IMR-90 (cell line): ENCODE data around the gene RIN1. TPM values are rescaled to one million over a fixed set of nuclear protein-coding genes. Genes with fewer than 3 reads are reported as not detected.

ENCODE experiments used
- ATAC-seq: fragments of 200-7000 bp; cut with Tn5 transposase; 2 replicates; pipeline ENCODE4 v1.9.1; 2020; ENCODE audit warnings: low read depth, mild to moderate bottlenecking, moderate library complexity
- BruUV-seq: library from RNA; stranded (reverse); fragments of 400-500 nt; replicated peaks from 2 replicates; lab custom pipeline; 2021; lab: Mats Ljungman, UMichigan
- CTCF ChIA-PET: fragments of 300-600 bp; formaldehyde crosslinking; extraction: SDS; loops from one replicate; lab custom pipeline; 2021; ENCODE audit warnings: antibody characterized with exemption; lab: Yijun Ruan, JAX
- POLR2A ChIA-PET: fragments of 300-600 bp; sonication (Branson Sonifier 250); formaldehyde crosslinking; loops from one replicate; lab custom pipeline; 2022; ENCODE audit warnings: antibody characterized with exemption; ENCODE audit not compliant: unreplicated experiment; lab: Charles Lee
- DNase-seq: peaks from one replicate; pipeline ENCODE4 v3.0.0; 2013
- H2AFZ ChIP-seq: replicated peaks from 2 replicates; pipeline ENCODE3; 2013; ENCODE audit warnings: low read length, mild to moderate bottlenecking; ENCODE audit not compliant: poor library complexity
- H2AK5ac ChIP-seq: 2 replicates; pipeline ENCODE4 v1.6.1; 2013; ENCODE audit warnings: low read depth, low read length, inconsistent platforms
- H2AK9ac ChIP-seq: replicated peaks from 2 replicates; pipeline ENCODE3; 2013; ENCODE audit warnings: mild to moderate bottlenecking, low read depth, low read length, moderate library complexity; ENCODE audit not compliant: poor library complexity
- H2BK120ac ChIP-seq: 2 replicates; pipeline ENCODE4 v1.6.1; 2013; ENCODE audit warnings: low read depth, low read length, inconsistent platforms
- H2BK15ac ChIP-seq: 3 replicates; pipeline ENCODE4 v1.6.1; 2013; ENCODE audit warnings: low read depth, low read length, inconsistent platforms
- H2BK20ac ChIP-seq: 2 replicates; pipeline ENCODE4 v1.6.1; 2013; ENCODE audit warnings: low read depth, mild to moderate bottlenecking, inconsistent platforms, low read length, moderate library complexity
- H2BK5ac ChIP-seq: 2 replicates; pipeline ENCODE4 v1.6.1; 2013; ENCODE audit warnings: mild to moderate bottlenecking, low read depth, low read length, inconsistent platforms; ENCODE audit not compliant: poor library complexity, severe bottlenecking
- H3K14ac ChIP-seq: replicated peaks from 2 replicates; pipeline ENCODE4 v1.6.1; 2013; ENCODE audit warnings: low read depth, low read length, inconsistent platforms
- H3K18ac ChIP-seq: 2 replicates; pipeline ENCODE4 v1.6.1; 2013; ENCODE audit warnings: low read depth, low read length, control low read depth
- H3K23ac ChIP-seq: 2 replicates; pipeline ENCODE4 v1.6.1; 2013; ENCODE audit warnings: low read depth, low read length, inconsistent platforms
- H3K27ac ChIP-seq: 2 replicates; pipeline ENCODE4 v1.5.1; 2013; ENCODE audit warnings: mild to moderate bottlenecking, control low read depth, low read length; ENCODE audit not compliant: insufficient read depth
- H3K27me3 ChIP-seq: 2 replicates; pipeline ENCODE4 v1.6.1; 2013; ENCODE audit warnings: low read length; ENCODE audit not compliant: control insufficient read depth, insufficient read depth
- H3K36me3 ChIP-seq: 2 replicates; pipeline ENCODE4 v1.6.1; 2013; ENCODE audit warnings: low read length, mixed read lengths; ENCODE audit not compliant: control insufficient read depth, insufficient read depth
- H3K4ac ChIP-seq: 2 replicates; pipeline ENCODE4 v1.6.1; 2013; ENCODE audit warnings: low read depth, low read length, inconsistent platforms
- H3K4me1 ChIP-seq: 2 replicates; pipeline ENCODE4 v1.6.1; 2013; ENCODE audit warnings: low read length, mixed read lengths; ENCODE audit not compliant: control insufficient read depth, insufficient read depth
- H3K4me2 ChIP-seq: 2 replicates; pipeline ENCODE4 v1.6.1; 2013; ENCODE audit warnings: low read depth, mild to moderate bottlenecking, control low read depth, low read length, moderate library complexity
- H3K4me3 ChIP-seq: 2 replicates; pipeline ENCODE4 v1.5.1; 2013; ENCODE audit warnings: low read depth, mild to moderate bottlenecking, control low read depth, low read length, moderate library complexity; ENCODE audit not compliant: insufficient read depth
- H3K56ac ChIP-seq: 2 replicates; pipeline ENCODE4 v1.6.1; 2013; ENCODE audit warnings: low read length, inconsistent platforms; ENCODE audit not compliant: insufficient read depth; ENCODE audit errors: extremely low read depth
- H3K79me1 ChIP-seq, 2 experiments: 2 replicates each; pipeline ENCODE4 v1.6.1; 2013; ENCODE audit warnings: low read length in 2 of 2, inconsistent platforms in 1 of 2, low read depth in 1 of 2
- H3K9ac ChIP-seq: 2 replicates; pipeline ENCODE4 v1.6.1; 2013; ENCODE audit warnings: low read depth, low read length, control low read depth
- H3K9me1 ChIP-seq: 2 replicates; pipeline ENCODE4 v1.6.1; 2013; ENCODE audit warnings: low read length, inconsistent platforms; ENCODE audit not compliant: insufficient read depth
- H3K9me3 ChIP-seq: 2 replicates; pipeline ENCODE4 v1.6.1; 2013; ENCODE audit warnings: low read length; ENCODE audit not compliant: control insufficient read depth, insufficient read depth
- H4K20me1 ChIP-seq: 2 replicates; pipeline ENCODE4 v1.6.1; 2013; ENCODE audit warnings: low read length, inconsistent platforms; ENCODE audit not compliant: insufficient read depth
- H4K5ac ChIP-seq: 2 replicates; pipeline ENCODE4 v1.6.1; 2013; ENCODE audit warnings: mild to moderate bottlenecking, low read depth, low read length, control low read depth
- H4K8ac ChIP-seq, 2 experiments: 2 replicates each; pipeline ENCODE4 v1.6.1; 2013; ENCODE audit warnings: low read depth in 2 of 2, low read length in 2 of 2, control low read depth in 1 of 2, inconsistent platforms in 1 of 2
- H4K91ac ChIP-seq: 2 replicates; pipeline ENCODE4 v1.6.1; 2013; ENCODE audit warnings: low read depth, low read length, inconsistent platforms; ENCODE audit not compliant: insufficient read depth
- BHLHE40 ChIP-seq: fragments of 150-350 bp; IDR thresholded peaks from 2 replicates; pipeline ENCODE4 v1.6.1; 2016; ENCODE audit warnings: mild to moderate bottlenecking, low read depth, low read length
- CEBPB ChIP-seq: IDR thresholded peaks from 2 replicates; pipeline ENCODE4 v1.6.1; 2012; ENCODE audit warnings: low read depth, low read length, improper control_type of control experiment
- CHD1 ChIP-seq: IDR thresholded peaks from 2 replicates; pipeline ENCODE4 v1.6.1; 2012; ENCODE audit warnings: low read depth, low read length, improper control_type of control experiment
- MAFK ChIP-seq: IDR thresholded peaks from 2 replicates; pipeline ENCODE4 v1.6.1; 2012; ENCODE audit warnings: low read depth, low read length, improper control_type of control experiment
- MXI1 ChIP-seq: IDR thresholded peaks from 2 replicates; pipeline ENCODE4 v1.6.1; 2012; ENCODE audit warnings: low read depth, mild to moderate bottlenecking, low read length, moderate library complexity, borderline replicate concordance
- NFE2L2 ChIP-seq: fragments of 150-350 bp; IDR thresholded peaks from 2 replicates; pipeline ENCODE4 v1.6.1; 2016; ENCODE audit warnings: low read depth, mild to moderate bottlenecking, low read length
- POLR2A ChIP-seq: IDR thresholded peaks from 2 replicates; pipeline ENCODE4 v1.6.1; 2012; ENCODE audit warnings: mild to moderate bottlenecking, low read depth, low read length
- WGBS, 2 experiments: methylation state at CpG; one replicate each; pipeline versions ENCODE4 v1.1.5 to v1.1.7; 2013; ENCODE audit warnings: missing lambda C conversion rate in 2 of 2; ENCODE audit not compliant: insufficient read length in 1 of 2; ENCODE audit errors: extremely low coverage in 2 of 2; 5-methylcytosine and 5-hydroxymethylcytosine counted together
- dilution Hi-C: fragments of 300-500 bp; cut with HindIII; formaldehyde crosslinking; loops from one replicate; pipeline ENCODE4 v1.14.3; 2018; ENCODE audit warnings: low sequenced_read_pairs; ENCODE audit not compliant: unreplicated experiment
- in situ Hi-C: fragments of 300-500 bp; cut with MboI; formaldehyde crosslinking; loops from 3 replicates; pipeline ENCODE4 v1.14.3; 2019; ENCODE audit warnings: low sequenced_read_pairs, inconsistent platforms, mixed read lengths
- intact Hi-C: fragments of 100-400 bp; cut with micrococcal nuclease; formaldehyde crosslinking; loops from 2 replicates; pipeline ENCODE4 v1.10.0; 2022
- polyA plus RNA-seq, 3 experiments: library from polyadenylated mRNA; depleted of rRNA; stranded (reverse); fragments of >200 nt; gene quantifications; 2 replicates each; pipeline ENCODE4 v1.2.3, GENCODE V29; 2012; ENCODE audit warnings: low replicate concordance in 1 of 3
- total RNA-seq: library from RNA; depleted of rRNA; stranded (reverse); fragments of >200 nt; gene quantifications from 2 replicates; pipeline ENCODE4 v1.2.3, GENCODE V29; 2012

The RIN1 gene
- total and polyA plus RNA-seq, 2 of the 4 experiments (the other 2 are of a cell fraction), result 9.9 to 20.8 TPM

GRCh38 chr11:66314561-66315497, 21.4 kb downstream of the RIN1 start (continued):
- no peak for TF ChIP-seq CEBPB
- TF ChIP-seq BHLHE40, result no peak
- TF ChIP-seq POLR2A, result no peak; the same call in none of the 2 replicates
- no peak for TF ChIP-seq CHD1

GRCh38 chr11:66314186-66314501, 22.1 kb downstream of the RIN1 start:
- H3K4me1 ChIP-seq, result peaks cover 32% of the 10 kb centered on the region
- no CpG with 5 or more reads among the region's 1 CpG for WGBS, 2 experiments
- intact Hi-C loops, result no loop called here

More at GRCh38 chr11:66314186-66314501, 22.1 kb downstream of the RIN1 start:
- Histone ChIP-seq H2BK20ac (peak overlapping the region; percentile 32), H2AK5ac (peak overlapping the region; percentile 77), H3K27me3 (no peaks in the 10 kb centered on the region), H3K4me2 (peak overlapping the region; percentile 85), H3K9me1 (peaks cover 10% of the 10 kb centered on the region), H3K27ac (peak overlapping the region; percentile 93), H4K20me1 (peaks cover 39% of the 10 kb centered on the region), H4K5ac (peak overlapping the region; percentile 90), H3K56ac (peak overlapping the region; percentile 67; the same call in 1 of the 2 replicates), H3K18ac (peak overlapping the region; percentile 35), H4K91ac (peak overlapping the region; percentile 77), H2BK120ac (peak overlapping the region; percentile 89; the same call in 1 of the 2 replicates), H2BK5ac (peak overlapping the region; percentile 77), H2AFZ (no peak overlapping the region), H3K9me3 (no peaks in the 10 kb centered on the region), H3K9ac (peak overlapping the region; percentile 95), H3K23ac (peak overlapping the region; percentile 90), H3K36me3 (no peaks in the 10 kb centered on the region), H2BK15ac (peak overlapping the region; percentile 69; the same call in 1 of the 3 replicates), H3K79me1 (peaks cover 0 to 41% of the 10 kb centered on the region in 2 experiments; a peak in 2 of 4 replicates), H3K14ac (peak overlapping the region; percentile 94), H3K4me3 (peak overlapping the region; percentile 72), H4K8ac (peak overlapping the region; percentile 67 to 74; a peak in 3 of 4 replicates), H3K4ac (peak overlapping the region; percentile 81), H2AK9ac (peak overlapping the region; percentile 93)
- dilution Hi-C loops, result no loop called here
- CTCF ChIA-PET, result no interaction called here
- DNase-seq (no peak), ATAC-seq (no peak)
- BruUV-seq, result no TSS peak
- TF ChIP-seq POLR2A (peak; percentile 68; the same call in 1 of the 2 replicates), MAFK (no peak), MXI1 (no peak), NFE2L2 (no peak)
- POLR2A ChIA-PET, result interaction anchor here (1.7 to 2.9 kb wide), 2 partner anchors 13 to 15 kb away, joined by 7 to 18 read pairs; no protein-coding TSS in a partner anchor
- in situ Hi-C loops, result no loop called here
